HG03064 (cell line): ENCODE results near the gene SMIM9.
A peak's percentile ranks its signal among the peaks of the same experiment; 100 is the strongest.
"Not testable (repeated sequence)": the region's sequence is repeated elsewhere in the genome, so short reads cannot be mapped to it uniquely, and the experiment has no call there.

Source experiments
- ATAC-seq: cut with Tn5 transposase; IDR thresholded peaks from one replicate; pipeline ENCODE4 v1.9.1; 2021; ENCODE audit warnings: low read depth; ENCODE audit not compliant: unreplicated experiment

Gene SMIM9

GRCh38 chrX:154816326-154816898, 18.1 kb downstream of the SMIM9 start:
- not testable (repeated sequence) for ATAC-seq

DNA sequence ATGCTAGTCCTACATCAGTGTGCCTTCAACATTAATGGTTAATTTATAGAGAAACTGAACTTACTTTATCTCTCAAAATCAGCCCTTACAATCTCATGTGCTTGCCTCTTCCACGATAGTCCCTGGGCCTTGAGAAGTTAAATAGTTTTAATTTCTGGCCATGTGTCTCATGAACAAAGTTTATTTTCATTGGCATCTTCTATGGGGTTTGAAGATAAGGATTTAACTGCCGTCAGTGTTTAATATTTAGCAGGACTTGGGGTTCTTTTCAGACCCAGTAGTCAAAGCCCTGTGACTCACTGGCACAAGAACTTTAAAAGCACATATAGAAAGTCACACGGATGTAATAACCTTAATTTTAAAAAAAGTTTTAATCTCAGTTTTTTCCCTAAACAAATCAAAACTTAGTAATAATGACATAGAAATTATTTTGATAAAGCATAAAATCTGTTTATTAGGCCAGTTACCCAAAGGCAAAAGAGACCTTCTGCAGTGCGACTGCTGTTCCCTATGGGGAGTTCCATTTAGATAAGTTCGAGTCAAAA, 19.1 kb downstream of the SMIM9 start:
- ATAC-seq = no peak

- no peak for ATAC-seq
These were observed 20.7 kb downstream of the SMIM9 start for GRCh38 chrX:154813801-154814200.

DNA sequence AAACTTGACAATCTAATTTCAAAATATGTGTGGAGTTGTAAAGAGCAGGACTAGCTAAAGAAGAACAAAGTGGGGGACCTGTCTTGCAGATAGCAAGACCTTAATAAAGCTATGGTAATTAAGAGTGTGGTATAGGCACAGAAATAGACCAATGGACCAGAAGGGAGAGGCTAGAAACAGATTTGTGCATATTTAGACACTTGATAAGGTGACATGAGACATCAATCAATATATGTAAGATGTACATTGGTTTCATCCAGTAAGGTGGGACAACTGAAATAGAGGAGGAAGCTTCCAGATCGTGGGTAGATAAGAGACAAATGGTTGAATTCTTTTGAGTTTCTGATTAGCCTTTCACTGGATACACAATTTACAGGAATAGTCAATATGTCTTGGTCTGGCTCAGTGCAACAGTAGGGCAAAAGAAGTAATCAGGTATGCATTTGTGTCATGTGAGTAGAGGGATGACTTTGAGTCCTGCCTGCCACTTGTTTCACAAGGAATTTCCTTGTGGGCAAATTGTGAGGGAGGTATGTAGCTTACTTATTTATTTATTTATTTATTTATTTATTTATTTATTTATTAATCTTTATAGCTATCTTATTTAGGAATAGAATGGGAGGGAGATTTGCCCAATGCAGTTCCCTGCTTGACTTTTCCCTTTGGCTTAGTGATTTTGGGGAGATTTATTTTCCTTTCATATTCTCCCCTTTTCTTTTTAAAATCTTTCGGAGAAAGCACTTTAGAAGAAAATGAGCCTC, 21.9 kb downstream of the SMIM9 start:
- ATAC-seq = no peak

DNA sequence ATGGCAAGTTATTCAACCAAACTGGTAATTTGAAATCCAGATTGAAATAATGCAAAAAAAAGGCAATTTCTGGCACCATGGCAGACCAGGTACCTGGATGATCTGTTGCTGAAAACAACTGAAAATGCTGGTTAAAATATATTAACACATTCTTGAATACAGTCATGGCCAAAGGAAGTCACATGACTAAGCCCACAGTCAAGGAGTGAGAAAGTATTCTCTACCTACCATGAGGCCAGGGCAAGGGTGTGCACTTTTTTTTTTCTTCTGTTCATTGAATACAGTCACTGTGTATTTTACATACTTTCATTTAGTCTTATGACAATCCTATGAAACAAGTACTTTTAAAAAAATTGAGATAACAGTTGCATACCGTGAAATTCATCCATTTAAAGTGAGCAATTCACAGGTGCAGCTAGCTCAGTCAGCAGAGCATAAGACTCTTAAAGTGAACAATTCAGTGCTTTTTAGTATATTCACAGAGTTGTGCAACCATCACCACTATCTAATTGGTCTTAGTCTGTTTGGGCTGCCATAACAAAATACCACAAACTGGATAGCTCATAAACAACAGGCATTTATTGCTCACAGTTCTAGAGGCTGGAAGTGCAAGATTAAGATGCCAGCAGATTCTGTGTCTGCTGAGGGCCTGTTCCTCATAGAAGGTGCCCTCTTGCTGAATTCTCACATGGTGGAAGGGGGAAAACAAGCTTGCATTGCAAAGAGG, 24.4 kb downstream of the SMIM9 start:
- no peak for ATAC-seq

- no peak for ATAC-seq
These were observed 27.5 kb downstream of the SMIM9 start for GRCh38 chrX:154806837-154807501.

GRCh38 chrX:154805696-154806091, 28.8 kb downstream of the SMIM9 start:
- no peak for ATAC-seq

- ATAC-seq = peak; percentile 90
These were observed 29.3 kb downstream of the SMIM9 start, which contains the start of gene MPP1 for GRCh38 chrX:154804957-154805695. TSS of gene MPP1 (minus strand) at chrX:154805485. CDS start at chrX:154805373, 112 bp downstream.

DNA sequence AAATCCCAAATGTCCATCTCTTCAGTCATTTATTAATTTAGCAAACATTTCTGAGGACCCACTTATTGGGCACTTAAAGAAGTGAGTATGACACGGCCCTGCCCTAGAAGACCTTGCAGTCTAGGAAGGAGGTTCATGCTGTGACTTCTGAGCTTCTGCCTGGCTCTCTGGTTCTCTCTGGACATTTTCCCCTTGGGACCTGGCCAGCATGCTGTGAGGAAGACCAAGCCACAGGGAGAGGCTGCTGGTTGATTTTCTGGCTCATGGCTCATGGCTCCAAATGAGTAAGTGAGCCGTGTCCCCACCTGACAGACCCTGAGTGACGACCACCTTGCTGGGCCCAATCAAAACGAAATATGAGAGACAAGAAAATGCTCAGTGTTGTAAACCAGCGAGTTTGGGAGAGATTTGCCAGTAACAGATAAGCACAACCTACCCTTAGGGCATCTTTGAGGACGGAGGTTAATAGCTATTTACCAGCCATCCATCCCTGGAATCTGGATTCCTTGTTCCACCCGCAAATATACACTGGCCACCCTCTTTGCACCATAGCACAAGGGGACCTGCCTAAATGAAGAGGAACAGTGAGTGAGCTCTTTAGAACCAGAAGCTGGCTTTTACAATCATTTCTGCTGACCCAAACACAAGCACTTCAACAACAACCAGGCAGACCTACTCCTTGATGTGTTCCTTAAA, 30.1 kb downstream of the SMIM9 start:
- ATAC-seq = no peak

- ATAC-seq = no peak
These were observed 31.5 kb downstream of the SMIM9 start for GRCh38 chrX:154802947-154803346.

- no peak for ATAC-seq
These were observed 33.8 kb downstream of the SMIM9 start for GRCh38 chrX:154800478-154801210.

GRCh38 chrX:154799556-154800348, 34.7 kb downstream of the SMIM9 start:
- no peak for ATAC-seq

DNA sequence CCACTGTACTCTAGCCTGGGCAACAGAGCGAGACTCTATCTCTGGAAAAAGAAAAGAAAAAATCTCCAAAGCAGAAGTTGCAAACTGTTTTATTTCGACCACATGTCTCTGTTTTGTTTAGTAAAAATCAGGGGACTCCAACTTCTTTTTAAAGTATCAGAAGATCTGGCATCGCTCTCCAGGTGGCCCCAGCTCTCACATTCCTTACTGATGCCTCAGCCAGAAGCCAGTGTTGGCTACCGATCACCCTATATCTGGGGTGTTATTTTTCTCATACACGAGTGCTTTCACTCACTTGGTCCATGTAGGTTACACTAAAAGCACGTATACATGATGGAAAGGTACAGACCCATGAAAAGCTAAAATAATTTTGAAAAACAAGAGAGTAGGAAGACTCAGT, 37.5 kb downstream of the SMIM9 start:
- ATAC-seq = no peak

- no peak for ATAC-seq
These were observed 39.4 kb downstream of the SMIM9 start for GRCh38 chrX:154795016-154795415.

GRCh38 chrX:154793084-154793795, 41.2 kb downstream of the SMIM9 start:
- ATAC-seq = no peak

DNA sequence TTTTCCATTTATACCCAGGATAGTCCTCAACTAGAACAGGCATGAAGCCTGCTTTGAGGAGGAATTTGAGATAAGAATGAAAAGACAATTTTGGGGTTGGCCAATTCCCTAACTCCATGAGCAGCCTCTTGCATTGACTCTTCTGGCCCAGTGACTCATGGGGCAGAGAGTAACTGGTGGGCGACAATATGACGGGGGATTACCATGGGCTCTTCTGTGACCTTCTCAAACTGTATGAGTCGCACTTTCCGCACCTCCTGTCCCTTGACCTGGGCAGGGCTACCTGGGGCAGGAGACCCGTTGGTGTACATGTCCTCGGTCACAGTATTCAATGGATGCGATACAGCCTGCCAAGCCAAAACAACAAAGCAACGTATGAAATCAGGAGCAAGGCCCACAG, 42.5 kb downstream of the SMIM9 start:
- no peak for ATAC-seq

DNA sequence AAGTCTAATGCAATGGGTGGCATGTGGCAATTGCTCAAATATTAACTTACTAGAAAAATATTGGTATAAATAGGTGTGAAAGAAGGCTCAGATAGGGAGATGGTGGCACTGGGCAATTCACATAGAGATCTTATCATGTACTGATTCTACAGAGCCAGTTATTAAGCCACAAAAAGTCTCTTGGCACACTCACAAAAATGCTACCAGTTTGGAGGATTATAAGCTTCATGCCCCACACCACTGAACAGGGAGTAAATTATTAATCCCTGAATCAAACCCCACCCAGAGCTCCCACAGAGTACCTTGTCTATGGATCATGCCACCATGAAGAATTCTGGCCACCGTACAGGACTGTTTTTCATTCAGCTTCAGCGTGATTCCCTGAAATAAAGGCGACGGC, 43.0 kb downstream of the SMIM9 start:
- no peak for ATAC-seq
